ENCODE measurements around the gene GPC1.

GPC1 gene

DNA sequence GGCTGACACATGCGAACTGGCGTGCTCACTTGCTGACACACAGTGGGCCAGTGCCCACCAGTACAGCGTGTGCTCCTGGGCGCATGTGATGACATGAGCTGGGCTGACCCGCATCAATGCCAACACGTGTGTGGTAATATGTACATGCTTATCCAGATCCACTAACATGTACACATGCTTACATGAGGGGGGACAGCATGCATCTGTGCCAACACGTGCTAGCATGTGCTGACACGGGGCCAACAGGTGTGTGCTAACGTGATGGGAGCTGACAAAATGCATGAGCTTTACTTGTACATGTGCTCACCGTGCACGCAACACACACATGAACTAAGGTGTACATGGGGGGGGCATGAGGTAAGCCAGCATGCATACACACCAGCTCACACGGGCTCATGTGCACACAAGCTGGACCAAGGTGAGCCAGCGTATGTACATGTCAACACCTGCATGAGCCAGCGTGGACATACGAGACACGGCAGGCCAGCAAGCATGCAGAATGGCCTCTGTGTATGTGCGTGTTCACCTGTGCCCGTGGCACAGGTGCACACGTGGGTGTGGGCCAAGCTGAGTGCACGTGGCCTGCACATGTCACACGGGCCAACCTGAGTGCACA is 28.5 kb downstream of the GPC1 start:
- no peak for FAIRE-seq
- DNase-seq (ENCODE audit: insufficient read length, low spot score): no peak

- no peak for DNase-seq (ENCODE audit: insufficient read length, low spot score)
- FAIRE-seq: no peak
Observed at GRCh38 chr2:240464514-240465241, 29.2 kb downstream of the GPC1 start.

- FAIRE-seq: no peak
- DNase-seq (ENCODE audit: insufficient read length, low spot score): no peak
Observed at GRCh38 chr2:240465268-240465764, 29.9 kb downstream of the GPC1 start.

DNA sequence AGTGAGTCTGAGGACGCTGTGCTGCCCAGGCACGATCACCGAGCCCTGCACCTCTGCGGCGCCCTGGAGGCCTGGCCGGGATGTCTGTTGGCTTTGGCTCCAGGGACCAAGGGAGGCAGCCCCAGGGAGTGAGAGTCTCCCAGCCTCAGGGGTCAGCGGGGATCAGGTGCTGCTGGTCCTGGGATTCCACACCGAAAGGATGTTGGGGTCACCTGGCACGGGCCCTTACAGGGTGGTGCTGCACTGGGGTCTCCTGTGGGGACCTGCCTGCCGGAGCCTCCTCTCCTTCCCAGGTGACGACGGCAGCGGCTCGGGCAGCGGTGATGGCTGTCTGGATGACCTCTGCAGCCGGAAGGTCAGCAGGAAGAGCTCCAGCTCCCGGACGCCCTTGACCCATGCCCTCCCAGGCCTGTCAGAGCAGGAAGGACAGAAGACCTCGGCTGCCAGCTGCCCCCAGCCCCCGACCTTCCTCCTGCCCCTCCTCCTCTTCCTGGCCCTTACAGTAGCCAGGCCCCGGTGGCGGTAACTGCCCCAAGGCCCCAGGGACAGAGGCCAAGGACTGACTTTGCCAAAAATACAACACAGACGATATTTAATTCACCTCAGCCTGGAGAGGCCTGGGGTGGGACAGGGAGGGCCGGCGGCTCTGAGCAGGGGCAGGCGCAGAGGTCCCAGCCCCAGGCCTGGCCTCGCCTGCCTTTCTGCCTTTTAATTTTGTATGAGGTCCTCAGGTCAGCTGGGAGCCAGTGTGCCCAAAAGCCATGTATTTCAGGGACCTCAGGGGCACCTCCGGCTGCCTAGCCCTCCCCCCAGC is 30.5 kb downstream of the GPC1 start:
- DNase-seq (ENCODE audit: insufficient read length, low spot score) (no peak), FAIRE-seq (no peak)

DNA sequence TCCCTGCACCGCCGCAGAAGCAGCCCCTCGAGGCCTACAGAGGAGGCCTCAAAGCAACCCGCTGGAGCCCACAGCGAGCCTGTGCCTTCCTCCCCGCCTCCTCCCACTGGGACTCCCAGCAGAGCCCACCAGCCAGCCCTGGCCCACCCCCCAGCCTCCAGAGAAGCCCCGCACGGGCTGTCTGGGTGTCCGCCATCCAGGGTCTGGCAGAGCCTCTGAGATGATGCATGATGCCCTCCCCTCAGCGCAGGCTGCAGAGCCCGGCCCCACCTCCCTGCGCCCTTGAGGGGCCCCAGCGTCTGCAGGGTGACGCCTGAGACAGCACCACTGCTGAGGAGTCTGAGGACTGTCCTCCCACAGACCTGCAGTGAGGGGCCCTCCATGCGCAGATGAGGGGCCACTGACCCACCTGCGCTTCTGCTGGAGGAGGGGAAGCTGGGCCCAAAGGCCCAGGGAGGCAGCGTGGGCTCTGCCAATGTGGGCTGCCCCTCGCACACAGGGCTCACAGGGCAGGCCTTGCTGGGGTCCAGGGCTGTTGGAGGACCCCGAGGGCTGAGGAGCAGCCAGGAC is 31.2 kb downstream of the GPC1 start:
- no peak for FAIRE-seq

GRCh38 chr2:240467149-240467642 is 31.7 kb downstream of the GPC1 start:
- peak; percentile 3 for DNase-seq (ENCODE audit: insufficient read length, low spot score)

More for the DNA sequence above, 31.2 kb downstream of the GPC1 start:
- no peak for DNase-seq (ENCODE audit: insufficient read length, low spot score)

DNA sequence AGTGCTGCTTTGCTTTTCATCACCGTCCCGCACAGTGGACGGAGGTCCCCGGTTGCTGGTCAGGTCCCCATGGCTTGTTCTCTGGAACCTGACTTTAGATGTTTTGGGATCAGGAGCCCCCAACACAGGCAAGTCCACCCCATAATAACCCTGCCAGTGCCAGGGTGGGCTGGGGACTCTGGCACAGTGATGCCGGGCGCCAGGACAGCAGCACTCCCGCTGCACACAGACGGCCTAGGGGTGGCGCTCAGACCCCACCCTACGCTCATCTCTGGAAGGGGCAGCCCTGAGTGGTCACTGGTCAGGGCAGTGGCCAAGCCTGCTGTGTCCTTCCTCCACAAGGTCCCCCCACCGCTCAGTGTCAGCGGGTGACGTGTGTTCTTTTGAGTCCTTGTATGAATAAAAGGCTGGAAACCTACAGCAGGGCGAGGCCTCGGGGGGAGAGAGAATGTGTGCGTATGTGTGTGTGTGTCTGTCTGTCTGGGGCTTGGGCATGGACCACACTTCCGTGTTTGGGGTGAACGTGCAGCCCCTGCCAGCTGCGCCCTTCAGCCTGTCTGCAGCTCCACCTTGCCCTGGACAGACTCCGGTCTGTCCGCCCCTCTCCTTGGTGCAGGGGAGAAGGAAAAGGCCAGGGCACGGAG is 32.3 kb downstream of the GPC1 start:
- DNase-seq (ENCODE audit: insufficient read length, low spot score) (peak; percentile 2), FAIRE-seq (no peak)

More at GRCh38 chr2:240467149-240467642, 31.7 kb downstream of the GPC1 start:
- no peak for FAIRE-seq

DNA sequence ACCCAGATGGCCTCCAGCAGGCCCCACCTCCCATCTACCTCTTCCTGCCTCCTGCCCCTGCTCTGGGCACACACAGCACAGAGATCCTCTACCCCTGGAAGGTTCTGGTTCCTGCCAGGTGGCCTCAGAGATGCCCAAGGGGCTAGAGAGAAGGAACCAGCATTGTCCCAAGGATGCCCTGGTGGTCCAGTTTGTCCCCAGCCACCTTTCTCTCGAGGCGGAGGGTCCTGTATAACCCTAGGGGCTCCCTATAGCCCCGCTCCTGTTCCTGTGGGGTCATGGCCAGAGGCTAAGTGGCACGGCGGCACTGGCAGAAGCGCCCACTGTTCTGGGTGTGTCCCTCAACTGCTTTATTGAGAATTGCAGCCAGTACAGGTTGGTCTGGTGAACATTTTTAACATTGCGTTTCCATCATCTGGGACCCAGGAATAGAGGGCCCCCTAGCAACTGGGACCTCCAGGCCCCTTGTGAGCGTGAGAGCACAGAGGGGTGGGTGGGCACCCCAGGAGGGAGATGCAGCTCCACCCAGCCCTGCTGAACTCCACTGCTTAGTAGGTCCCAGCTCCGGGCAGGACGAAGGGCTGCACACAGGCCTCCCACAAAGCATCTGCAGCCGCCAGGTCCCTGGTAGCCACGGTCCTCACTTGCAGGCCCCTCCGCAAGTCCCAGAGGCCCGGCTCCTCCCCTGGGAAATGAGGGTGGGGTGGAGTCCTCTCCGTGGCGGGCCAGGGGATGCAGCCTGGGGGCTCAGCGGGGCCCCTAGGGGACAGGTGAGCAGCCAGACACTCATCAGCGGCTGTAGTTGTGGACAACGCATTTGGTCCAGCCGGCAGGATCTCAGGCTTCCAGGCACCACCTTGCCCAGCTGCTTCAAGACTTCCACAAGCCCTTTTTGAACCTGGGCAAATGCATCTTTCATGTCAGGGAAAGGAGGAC is 33.1 kb downstream of the GPC1 start:
- FAIRE-seq (no peak), DNase-seq (ENCODE audit: insufficient read length, low spot score) (peak; percentile 4)

- no peak for FAIRE-seq
- no peak for DNase-seq (ENCODE audit: insufficient read length, low spot score)
Observed at GRCh38 chr2:240469239-240469636, 33.8 kb downstream of the GPC1 start.

DNA sequence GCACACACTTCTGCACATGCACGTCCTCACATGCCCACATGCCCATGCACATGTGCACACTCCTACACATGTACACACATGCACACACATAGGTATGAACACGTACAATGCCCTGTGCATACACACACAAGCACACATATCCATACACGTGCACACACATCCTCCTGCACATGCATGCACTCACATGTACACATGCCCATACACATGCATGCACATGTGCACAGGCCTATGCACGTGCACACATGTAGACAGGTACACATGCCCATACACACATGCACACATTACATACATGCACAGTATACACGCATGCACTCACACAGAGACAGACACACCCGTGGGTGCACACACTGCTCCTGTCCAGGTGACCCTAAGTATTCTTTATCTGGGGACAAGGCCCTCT is 34.3 kb downstream of the GPC1 start:
- FAIRE-seq (no peak), DNase-seq (ENCODE audit: insufficient read length, low spot score) (no peak)

DNA sequence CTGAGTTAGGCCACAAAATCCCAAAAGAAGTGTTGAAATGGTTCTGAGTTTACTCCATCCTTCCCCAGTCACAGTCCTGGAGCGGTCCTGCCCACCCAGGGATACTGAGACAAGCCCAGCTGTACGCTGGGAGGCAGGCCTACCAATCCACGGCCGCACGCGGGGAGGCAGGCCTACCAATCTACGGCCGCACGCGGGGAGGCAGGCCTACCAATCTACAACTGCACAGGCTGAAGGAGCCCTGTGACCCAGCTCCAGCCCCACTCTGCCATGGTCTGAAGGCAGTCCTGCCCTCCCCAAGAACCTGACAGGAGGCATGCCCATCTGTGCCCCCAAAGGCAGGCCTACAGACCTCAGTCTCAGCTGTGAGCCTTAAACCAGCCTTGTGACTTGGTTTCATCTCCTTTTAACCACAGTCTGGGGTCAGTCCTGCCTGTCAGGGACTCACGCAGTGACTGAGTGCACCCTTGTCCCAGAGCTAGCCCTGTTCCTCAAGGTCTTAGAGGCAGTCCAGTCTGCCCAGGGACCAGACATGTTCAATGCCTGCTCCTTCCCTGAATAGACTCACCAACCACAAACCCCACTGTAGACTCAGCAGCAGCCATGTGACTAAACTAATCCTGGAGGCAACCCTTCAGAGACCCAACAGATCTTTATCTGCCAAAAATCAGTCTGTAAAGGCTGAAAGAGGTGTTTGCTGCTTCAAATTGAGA is 36.8 kb downstream of the GPC1 start:
- DNase-seq (ENCODE audit: insufficient read length, low spot score): no peak
- FAIRE-seq: no peak

DNA sequence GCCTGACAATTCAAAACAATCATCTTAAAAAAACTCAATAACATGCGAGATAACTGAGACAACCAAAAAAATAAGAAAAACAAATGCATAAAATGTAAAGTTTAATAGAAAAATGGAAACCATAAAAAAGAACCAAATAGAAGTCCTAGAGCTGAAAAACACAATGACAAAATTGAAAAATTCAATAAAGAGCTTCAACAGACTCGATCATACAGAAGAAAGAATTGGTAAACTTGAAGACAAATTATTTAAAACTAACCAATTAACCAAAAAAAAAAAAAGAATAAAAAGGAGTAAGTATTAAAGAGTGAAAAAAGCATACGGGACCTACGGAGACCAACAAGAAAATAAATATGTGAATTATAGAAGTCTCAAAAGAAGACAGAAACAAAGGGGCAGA is 37.7 kb downstream of the GPC1 start:
- no peak for DNase-seq (ENCODE audit: insufficient read length, low spot score)
- FAIRE-seq: no peak

DNA sequence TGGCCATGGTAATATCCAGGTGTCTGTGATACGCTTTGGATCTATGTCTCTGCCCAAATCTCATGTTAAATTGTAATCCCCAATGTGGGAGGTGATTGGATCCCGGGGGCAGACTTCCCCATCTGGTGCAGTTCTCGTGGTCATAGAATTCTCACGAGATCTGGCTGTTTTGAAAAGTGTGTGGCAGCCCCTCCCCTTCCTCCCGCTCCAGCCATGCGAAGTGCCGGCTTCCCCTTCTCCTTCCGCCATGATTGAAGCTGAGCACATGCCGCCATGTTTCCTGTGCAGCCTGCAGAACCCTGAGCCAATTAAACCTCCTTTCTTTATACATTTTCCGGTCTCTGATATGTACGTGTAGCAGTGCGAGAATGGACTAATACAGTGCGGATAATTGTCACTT is 42.5 kb downstream of the GPC1 start:
- DNase-seq (ENCODE audit: insufficient read length, low spot score): no peak
- no peak for FAIRE-seq

- no peak for DNase-seq (ENCODE audit: insufficient read length, low spot score)
- no peak for FAIRE-seq
Observed at GRCh38 chr2:240478346-240479110, 43.1 kb downstream of the GPC1 start.

- DNase-seq (ENCODE audit: insufficient read length, low spot score) (no peak), FAIRE-seq (no peak)
Observed at GRCh38 chr2:240479111-240479501, 43.6 kb downstream of the GPC1 start.

- DNase-seq (ENCODE audit: insufficient read length, low spot score): no peak
Observed at GRCh38 chr2:240480834-240481623, 45.6 kb downstream of the GPC1 start.

DNA sequence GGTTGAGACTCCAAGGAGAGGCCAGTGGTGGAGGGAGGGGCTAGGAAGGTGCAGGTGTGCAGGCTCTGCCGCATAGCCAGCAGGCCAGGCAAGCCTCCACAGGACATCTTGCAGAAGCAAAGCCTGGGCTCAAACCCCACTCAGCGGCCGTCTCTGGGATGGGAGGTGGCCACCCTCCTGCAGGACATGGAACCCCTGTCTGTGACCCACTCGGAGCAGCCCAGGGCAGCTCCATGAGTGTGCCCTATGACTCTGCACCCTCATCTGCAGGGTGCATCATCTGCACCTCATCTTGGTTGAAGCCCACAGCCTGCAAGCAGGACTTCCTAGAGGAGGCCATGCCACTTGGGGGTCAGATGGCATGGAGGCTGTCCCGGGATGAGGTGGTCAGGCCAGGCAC is 46.3 kb downstream of the GPC1 start:
- no peak for DNase-seq (ENCODE audit: insufficient read length, low spot score)
- FAIRE-seq: no peak

More at GRCh38 chr2:240480834-240481623, 45.6 kb downstream of the GPC1 start:
- FAIRE-seq: no peak

Data from GM19239 (cell line).